Omental fat pad (tissue), 4 donors: ENCODE data around the gene GALNTL6. TPM values are rescaled to one million over a fixed set of nuclear protein-coding genes. Genes with fewer than 3 reads are reported as not detected.
A peak's percentile ranks its signal among the peaks of the same experiment; 100 is the strongest.

Experiments used
- ATAC-seq: fragments of 150-250 bp; one replicate; pipeline ENCODE4 v1.9.1; 2016; ENCODE audit warnings: mild to moderate bottlenecking, moderate library complexity; ENCODE audit not compliant: low FRiP score
- DNase-seq: peaks from one replicate; pipeline ENCODE4 v3.0.0-alpha.2; 2019; ENCODE audit warnings: low spot score
- CTCF ChIP-seq, 3 donors: fragments of 450-650 bp; IDR thresholded peaks; one replicate each; pipeline ENCODE4 v1.5.1; 2016 to 2017; ENCODE audit warnings: antibody characterized with exemption in 3 of 3, mild to moderate bottlenecking in 3 of 3, moderate library complexity in 2 of 3
- total RNA-seq, 4 donors: library from RNA; depleted of rRNA; stranded (reverse); fragments of >200 nt; gene quantifications; one replicate each; pipeline ENCODE4 v1.1.0, GENCODE V29; 2016

GALNTL6 gene
- total RNA-seq, 4 donors from 2014 or later: not detected

GRCh38 chr4:173056271-173056670 is 1243.1 kb downstream of the GALNTL6 start:
- DNase-seq (no peak), ATAC-seq (no peak)
- no peak for TF ChIP-seq CTCF (IDR thresholded peaks at IDR 0.05)

DNA sequence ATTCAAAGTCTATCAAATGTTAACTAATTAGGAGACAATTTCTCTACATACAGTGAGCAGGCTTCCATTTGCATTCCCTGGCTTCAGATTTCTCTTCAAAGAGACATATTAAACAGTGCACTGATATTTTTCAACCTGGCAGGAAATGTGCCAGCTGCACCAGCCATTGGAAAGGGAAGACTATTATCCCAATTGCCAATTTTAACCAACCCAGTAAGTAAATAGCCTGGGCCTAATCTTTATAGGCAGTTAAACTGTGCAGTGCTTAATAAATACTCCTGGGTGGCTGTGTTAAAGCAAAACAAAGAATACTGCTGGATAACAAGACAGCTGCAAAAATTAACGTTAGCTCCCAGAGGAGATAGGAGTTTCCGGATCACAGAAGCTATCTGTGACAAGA is 1243.5 kb downstream of the GALNTL6 start:
- ATAC-seq: no peak
- DNase-seq: no peak
- TF ChIP-seq CTCF (IDR thresholded peaks at IDR 0.05): no peak

DNA sequence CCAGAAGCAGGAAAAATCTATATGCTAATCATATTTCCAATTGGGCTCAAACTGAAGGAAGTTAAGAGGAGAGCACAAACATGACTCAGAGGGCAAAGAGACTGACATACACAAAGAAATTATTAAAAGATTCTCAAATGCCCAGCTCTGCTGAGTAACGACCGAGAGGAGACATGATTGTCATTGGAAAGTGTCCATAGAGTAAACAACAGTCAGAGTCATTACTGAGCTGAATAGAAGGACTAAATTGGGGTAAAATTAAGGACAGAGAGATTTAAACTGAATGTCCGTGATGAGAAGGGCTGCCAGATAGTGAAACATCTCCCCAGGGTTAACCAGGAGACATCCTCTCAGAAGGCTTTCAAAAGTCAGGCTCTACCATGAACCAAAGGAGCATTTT is 1244.2 kb downstream of the GALNTL6 start:
- DNase-seq (no peak), ATAC-seq (no peak)
- no peak for TF ChIP-seq CTCF (IDR thresholded peaks at IDR 0.05)

DNA sequence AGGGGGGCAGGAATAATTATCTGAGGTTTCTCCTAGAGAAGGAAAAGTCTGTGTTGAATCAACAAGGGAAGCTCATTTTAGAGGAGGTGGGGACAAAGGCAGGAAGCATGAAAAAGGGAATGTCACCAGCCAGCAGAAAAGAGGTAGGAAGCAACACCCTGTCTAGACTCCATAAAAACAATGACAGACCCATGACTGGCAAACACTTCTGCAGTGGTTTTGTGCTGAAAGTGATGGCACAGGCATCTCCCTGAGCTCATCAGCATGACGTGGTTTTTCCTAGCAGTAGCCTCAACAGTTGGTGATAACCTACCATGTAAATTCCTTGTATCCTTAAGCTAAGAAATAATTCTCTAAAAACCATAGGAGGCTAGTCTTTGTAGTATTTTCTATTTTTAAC is 1244.7 kb downstream of the GALNTL6 start:
- no peak for ATAC-seq
- no peak for TF ChIP-seq CTCF (IDR thresholded peaks at IDR 0.05)
- DNase-seq: no peak

DNA sequence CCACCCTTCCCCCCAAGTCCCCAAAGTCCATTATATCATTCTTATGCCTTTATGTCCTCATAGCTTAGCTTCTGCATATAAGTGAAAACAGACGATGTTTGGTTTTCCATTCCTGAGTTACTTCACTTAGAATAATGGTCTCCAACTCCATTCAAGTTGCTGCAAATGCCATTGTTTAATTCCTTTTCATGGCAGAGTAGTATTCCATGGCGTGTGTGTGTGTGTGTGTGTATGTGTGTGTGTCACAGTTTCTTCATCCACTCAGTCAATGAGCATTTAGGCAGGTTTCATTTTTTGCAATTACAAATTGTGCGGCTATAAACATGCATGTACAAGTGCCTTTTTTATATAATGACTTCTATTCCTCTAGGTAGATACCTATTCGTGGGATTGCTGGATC is 1248.0 kb downstream of the GALNTL6 start:
- ATAC-seq (no peak), DNase-seq (no peak)
- no peak for TF ChIP-seq CTCF (IDR thresholded peaks at IDR 0.05)

DNA sequence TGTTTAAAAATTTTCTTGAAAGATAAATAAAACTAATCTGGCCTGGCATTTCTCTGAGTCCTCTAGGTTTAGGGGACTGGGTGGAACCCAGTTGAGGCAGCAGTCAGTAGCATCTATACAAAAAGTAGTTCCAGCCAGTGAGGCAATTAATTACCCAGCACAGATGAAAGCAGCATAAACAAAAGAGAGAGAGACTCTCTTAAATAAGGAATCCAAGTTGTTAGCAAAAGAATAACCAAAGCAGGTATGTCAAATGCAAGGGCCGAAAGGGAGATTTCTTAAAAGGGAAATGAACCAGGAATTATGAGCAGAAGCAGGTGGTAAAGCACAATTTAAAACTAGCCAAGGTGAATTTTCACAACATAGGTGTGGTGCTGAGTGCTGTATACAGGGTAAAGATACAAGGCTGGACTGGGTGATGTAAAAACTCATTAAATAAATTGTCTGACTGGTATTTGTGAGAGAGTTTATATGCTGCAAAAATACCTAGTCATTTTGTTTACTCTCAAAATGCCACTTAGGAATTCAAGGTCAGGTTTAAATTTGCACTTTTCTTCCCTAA is 1260.8 kb downstream of the GALNTL6 start:
- ATAC-seq: no peak
- no peak for DNase-seq
- no peak for TF ChIP-seq CTCF (IDR thresholded peaks at IDR 0.05)

GRCh38 chr4:173074501-173074946 is 1261.3 kb downstream of the GALNTL6 start:
- TF ChIP-seq CTCF (IDR thresholded peaks at IDR 0.05): no peak
- ATAC-seq (peak; percentile 44), DNase-seq (no peak)
